K562 (cell line): ENCODE results near the gene COL15A1. TPM values are rescaled to one million over a fixed set of nuclear protein-coding genes. Genes with fewer than 3 reads are reported as not detected.

Experiments
- ATAC-seq: fragments of 200-7000 bp; cut with Tn5 transposase; 3 replicates; pipeline ENCODE4 v1.9.1; 2020; ENCODE audit warnings: moderate library complexity
- BruUV-seq: library from RNA; stranded (reverse); fragments of 400-500 nt; replicated peaks from 2 replicates; lab custom pipeline; 2021; lab: Mats Ljungman, UMichigan
- CTCF ChIA-PET: fragments of 300-600 bp; formaldehyde crosslinking; extraction: SDS; loops from one replicate; lab custom pipeline; 2021; ENCODE audit warnings: low intra/inter-chr PET ratio; lab: Yijun Ruan, JAX
- POLR2A ChIA-PET: fragments of 300-600, 350-650 bp; sonication (Branson Sonifier 250); formaldehyde crosslinking; extraction: SDS; loops from one replicate; lab custom pipeline; 2021; ENCODE audit warnings: antibody characterized with exemption, inconsistent platforms; lab: Yijun Ruan, JAX
- DNase-seq, 4 experiments: peaks; one replicate each; pipeline versions ENCODE4 v3.0.0 to v3.0.0-alpha.2; 2011 to 2018; ENCODE audit warnings: low spot score in 3 of 4, mixed read lengths in 3 of 4; ENCODE audit errors: extremely low read depth in 1 of 4
- FAIRE-seq: peaks from 2 replicates; lab custom pipeline; 2011; peaks lifted over from hg19 to GRCh38; lab: Jason Lieb, UNC
- H2AFZ ChIP-seq: 2 replicates; pipeline ENCODE4 v1.6.0; 2011; ENCODE audit warnings: low read depth, low read length, control low read depth, inconsistent platforms
- H3K27ac ChIP-seq: fragments of 200-600 bp; 3 replicates; pipeline ENCODE4 v1.8.0; 2011; ENCODE audit warnings: low read depth, mild to moderate bottlenecking, control low read depth, inconsistent platforms, low read length, moderate library complexity, mixed read lengths; ENCODE audit errors: extremely low read depth
- H3K27me3 ChIP-seq, 2 experiments: fragments of 300-600 bp in 1 of 2; 2 replicates in 1 of 2; 3 replicates in 1 of 2; pipeline versions ENCODE4 v1.6.0 to v1.8.0; 2011; ENCODE audit warnings: inconsistent platforms in 2 of 2, low read length in 2 of 2, mild to moderate bottlenecking in 1 of 2, mixed read lengths in 1 of 2, moderate library complexity in 1 of 2; ENCODE audit not compliant: control insufficient read depth in 2 of 2, insufficient read depth in 2 of 2
- H3K36me3 ChIP-seq: fragments of 300-600 bp; 3 replicates; pipeline ENCODE4 v1.8.0; 2011; ENCODE audit warnings: mild to moderate bottlenecking, low read length, inconsistent platforms; ENCODE audit not compliant: control insufficient read depth, insufficient read depth
- H3K4me1 ChIP-seq, 2 experiments: fragments of 200-600 bp in 1 of 2; replicated peaks in 1 of 2; 2 replicates in 1 of 2; 3 replicates in 1 of 2; pipeline versions ENCODE4 v1.5.1 to v1.8.0; 2011; ENCODE audit warnings: inconsistent platforms in 2 of 2, low read length in 2 of 2, mild to moderate bottlenecking in 1 of 2, mixed read lengths in 1 of 2, moderate library complexity in 1 of 2; ENCODE audit not compliant: control insufficient read depth in 2 of 2, insufficient read depth in 2 of 2
- H3K4me2 ChIP-seq: 2 replicates; pipeline ENCODE4 v1.6.1; 2011; ENCODE audit warnings: low read length, control low read depth, inconsistent platforms, mixed read lengths; ENCODE audit not compliant: insufficient read depth
- H3K4me3 ChIP-seq: fragments of 200-600 bp; sonication (generic), shearing (Covaris generic); 2 replicates; pipeline ENCODE4 v1.5.1; 2016; ENCODE audit warnings: control low read depth, inconsistent platforms
- H3K79me2 ChIP-seq: fragments of 200-600 bp; 3 replicates; pipeline ENCODE4 v1.8.0; 2011; ENCODE audit warnings: low read length, inconsistent platforms; ENCODE audit not compliant: control insufficient read depth, insufficient read depth
- H3K9ac ChIP-seq, 2 experiments: 2 replicates each; pipeline versions ENCODE4 v1.6.0 to v1.6.1; 2011; ENCODE audit warnings: low read depth in 2 of 2, low read length in 2 of 2, control low read depth in 1 of 2, inconsistent platforms in 1 of 2, mild to moderate bottlenecking in 1 of 2, mixed read lengths in 1 of 2; ENCODE audit not compliant: insufficient read depth in 1 of 2
- H3K9me1 ChIP-seq: one replicate; pipeline ENCODE4 v1.6.0; 2011; ENCODE audit warnings: inconsistent platforms, mild to moderate bottlenecking, low read length, moderate library complexity; ENCODE audit not compliant: control insufficient read depth, insufficient read depth
- H3K9me3 ChIP-seq: replicated peaks from 2 replicates; pipeline ENCODE4 v1.5.1; 2011; ENCODE audit warnings: low read depth, low read length, inconsistent platforms; ENCODE audit not compliant: control insufficient read depth, insufficient read depth
- H4K20me1 ChIP-seq: replicated peaks from 2 replicates; pipeline ENCODE4 v1.6.1; 2011; ENCODE audit warnings: low read length, inconsistent platforms, mixed read lengths; ENCODE audit not compliant: control insufficient read depth, insufficient read depth
- ARNT ChIP-seq, 2 experiments: fragments of 450-650 bp; IDR thresholded peaks; 2 replicates each; pipeline ENCODE4 v1.6.1; 2016; ENCODE audit warnings: mild to moderate bottlenecking in 1 of 2
- MYNN ChIP-seq, 2 experiments: sonication (generic); formaldehyde crosslinking in 1 of 2; IDR thresholded peaks; 2 replicates each; pipeline versions ENCODE4 v1.5.0 to v1.6.1; 2016 to 2020; ENCODE audit warnings: antibody characterized with exemption in 1 of 2, missing genetic modification reagents in 1 of 2
- NR4A1 ChIP-seq, 2 experiments: fragments of 250-450 bp in 1 of 2; fragments of 450-650 bp in 1 of 2; sonication (Bioruptor Pico) in 1 of 2; IDR thresholded peaks; 2 replicates each; pipeline versions ENCODE4 v1.4.0 to v1.6.1; 2016 to 2020; ENCODE audit warnings: mild to moderate bottlenecking in 2 of 2, missing compliant biosample characterization in 1 of 2, missing genetic modification characterization in 1 of 2, moderate library complexity in 1 of 2
- SMAD4 ChIP-seq: fragments of 250-450 bp; sonication (Bioruptor Pico); conservative IDR thresholded peaks from 2 replicates; pipeline ENCODE4 v1.8.0; 2021; ENCODE audit warnings: inconsistent platforms, mild to moderate bottlenecking, moderate library complexity
- XRCC5 ChIP-seq: fragments of 200-400 bp; formaldehyde crosslinking; IDR thresholded peaks from 2 replicates; pipeline ENCODE4 v1.6.1; 2017; ENCODE audit warnings: low read depth, mild to moderate bottlenecking, low read length
- ZNF212 ChIP-seq: fragments of 450-650 bp; formaldehyde crosslinking; IDR thresholded peaks from 2 replicates; pipeline ENCODE4 v1.4.0; 2020; ENCODE audit warnings: mild to moderate bottlenecking
- ZNF384 ChIP-seq: IDR thresholded peaks from 2 replicates; pipeline ENCODE4 v1.6.1; 2012; ENCODE audit warnings: low read depth, low read length, improper control_type of control experiment
- WGBS: fragments of 100-300 bp; shearing (Covaris generic); methylation state at CpG from one replicate; pipeline ENCODE4 v1.1.6; 2016; ENCODE audit warnings: low coverage, mixed read lengths; ENCODE audit not compliant: insufficient coverage; ENCODE audit errors: missing lambda C conversion rate; 5-methylcytosine and 5-hydroxymethylcytosine counted together
- in situ Hi-C: fragments of 300-500 bp; cut with MboI; formaldehyde crosslinking; loops from 4 replicates; pipeline ENCODE4 v1.15.0; 2018; ENCODE audit warnings: inconsistent platforms, mixed read lengths
- intact Hi-C: fragments of 100-400 bp; cut with micrococcal nuclease; formaldehyde crosslinking; loops from 2 replicates; pipeline ENCODE4 v1.14.2; 2022
- polyA plus RNA-seq, 8 experiments: library from polyadenylated mRNA; depleted of rRNA in 4 of 8; stranded (reverse) in 5 of 8; unstranded in 3 of 8; fragments of >200 nt; fragmentation: Nextera tagmentation in 2 of 8; fragmentation: Illumina TruSeq in 1 of 8; extraction: Ambion mirVana in 2 of 8; extraction: Trizol in 1 of 8; gene quantifications; 2 replicates each; pipeline versions ENCODE4 v1.2.1 to v1.2.3, GENCODE V29; 2011 to 2014; ENCODE audit warnings: inconsistent platforms in 1 of 8, missing spikeins in 1 of 8
- total RNA-seq, 7 experiments: library from RNA; depleted of rRNA in 6 of 7; stranded (reverse); fragments of >200 nt in 6 of 7; fragmentation: Illumina TruSeq in 2 of 7; extraction: Trizol in 2 of 7; gene quantifications; 2 replicates each; pipeline versions ENCODE4 v1.2.1 to v1.2.3, GENCODE V29; 2011 to 2021; ENCODE audit warnings: low replicate concordance in 1 of 7
- TF ChIP-seq, protein P1 (sequence below): fragments of 250-450 bp; sonication (Bioruptor Pico); IDR thresholded peaks from 2 replicates; pipeline ENCODE4 v1.5.1; 2021; ENCODE audit warnings: mild to moderate bottlenecking
- TF ChIP-seq, protein P2 (sequence below): fragments of 200-800 bp; sonication (Bioruptor generic); IDR thresholded peaks from 2 replicates; pipeline ENCODE4 v1.6.1; 2017; ENCODE audit warnings: missing genetic modification characterization, missing compliant biosample characterization

The COL15A1 gene
- total and polyA plus RNA-seq, 9 of the 15 experiments (the other 6 are each of a cell fraction or from before 2014, with no cell fraction given) = 0.46 to 5.1 (median 2.6) TPM

GRCh38 chr9:98912450-98912849 lies 31.3 kb upstream of the COL15A1 start (continued):
- TF ChIP-seq SMAD4 (CRISPR knock-in tag) = no peak

DNA sequence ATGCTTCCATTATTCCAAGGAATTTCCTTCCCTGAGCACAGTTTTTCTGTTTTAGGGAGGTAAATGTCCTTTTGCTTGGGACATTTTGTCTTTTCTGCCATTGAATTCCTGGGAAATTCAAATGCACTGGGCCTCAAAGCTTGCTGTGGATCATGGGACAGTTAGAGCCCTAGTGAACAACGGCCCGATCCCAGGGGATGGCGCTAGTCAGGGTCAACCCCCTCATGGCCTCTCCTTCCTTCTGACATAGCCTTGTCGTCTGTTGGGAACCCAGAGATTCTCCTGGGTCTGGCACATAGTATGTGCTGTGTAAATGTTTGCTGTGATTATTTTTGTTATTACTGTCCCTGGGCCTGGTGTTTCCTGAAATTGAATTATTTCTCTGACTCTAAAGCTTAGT lies 30.7 kb upstream of the COL15A1 start:
- 56% methylated on average over 4 of the region's 4 CpGs for WGBS
- Histone ChIP-seq H3K4me3 (no peak overlapping the region), H3K27ac (no peak overlapping the region), H3K9ac (no peak overlapping the region), H3K36me3 (no peaks in the 10 kb centered on the region), H3K9me3 (no peaks in the 10 kb centered on the region), H3K9me1 (no peaks in the 10 kb centered on the region), H3K4me2 (no peak overlapping the region), H3K79me2 (no peaks in the 10 kb centered on the region), H3K4me1 (peaks cover 10 to 25% of the 10 kb centered on the region in 2 experiments), H2AFZ (no peak overlapping the region), H4K20me1 (no peaks in the 10 kb centered on the region)
- FAIRE-seq (no peak), DNase-seq (no peak), ATAC-seq (no peak)
- ChIA-PET POLR2A (interaction anchor here (0.9 to 1.0 kb wide), 2 partner anchors 9 to 45 kb away, joined by 3 read pairs; no protein-coding TSS in a partner anchor), CTCF (no interaction called here)
- intact Hi-C loops = no loop called here
- no TSS peak for BruUV-seq
- in situ Hi-C loops = no loop called here
- no peak for TF ChIP-seq ZNF384
- TF ChIP-seq, protein P1, sequence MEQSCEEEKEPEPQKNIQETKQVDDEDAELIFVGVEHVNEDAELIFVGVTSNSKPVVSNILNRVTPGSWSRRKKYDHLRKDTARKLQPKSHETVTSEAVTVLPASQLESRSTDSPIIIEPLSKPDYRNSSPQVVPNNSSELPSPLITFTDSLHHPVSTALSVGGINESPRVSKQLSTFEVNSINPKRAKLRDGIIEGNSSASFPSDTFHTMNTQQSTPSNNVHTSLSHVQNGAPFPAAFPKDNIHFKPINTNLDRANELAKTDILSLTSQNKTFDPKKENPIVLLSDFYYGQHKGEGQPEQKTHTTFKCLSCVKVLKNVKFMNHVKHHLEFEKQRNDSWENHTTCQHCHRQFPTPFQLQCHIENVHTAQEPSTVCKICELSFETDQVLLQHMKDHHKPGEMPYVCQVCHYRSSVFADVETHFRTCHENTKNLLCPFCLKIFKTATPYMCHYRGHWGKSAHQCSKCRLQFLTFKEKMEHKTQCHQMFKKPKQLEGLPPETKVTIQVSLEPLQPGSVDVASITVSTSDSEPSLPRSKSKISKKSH = no peak
- TF ChIP-seq XRCC5 = no peak
- no peak for TF ChIP-seq ARNT (IDR thresholded peaks at IDR 0.05)
- no peak for TF ChIP-seq ZNF212
- TF ChIP-seq, protein P2, sequence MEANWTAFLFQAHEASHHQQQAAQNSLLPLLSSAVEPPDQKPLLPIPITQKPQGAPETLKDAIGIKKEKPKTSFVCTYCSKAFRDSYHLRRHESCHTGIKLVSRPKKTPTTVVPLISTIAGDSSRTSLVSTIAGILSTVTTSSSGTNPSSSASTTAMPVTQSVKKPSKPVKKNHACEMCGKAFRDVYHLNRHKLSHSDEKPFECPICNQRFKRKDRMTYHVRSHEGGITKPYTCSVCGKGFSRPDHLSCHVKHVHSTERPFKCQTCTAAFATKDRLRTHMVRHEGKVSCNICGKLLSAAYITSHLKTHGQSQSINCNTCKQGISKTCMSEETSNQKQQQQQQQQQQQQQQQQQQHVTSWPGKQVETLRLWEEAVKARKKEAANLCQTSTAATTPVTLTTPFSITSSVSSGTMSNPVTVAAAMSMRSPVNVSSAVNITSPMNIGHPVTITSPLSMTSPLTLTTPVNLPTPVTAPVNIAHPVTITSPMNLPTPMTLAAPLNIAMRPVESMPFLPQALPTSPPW = no peak
- no peak for TF ChIP-seq MYNN (IDR thresholded peaks at IDR 0.05)
- no peak for TF ChIP-seq MYNN (CRISPR knock-in tag; IDR thresholded peaks at IDR 0.05)
- no peak for TF ChIP-seq NR4A1 (CRISPR knock-in tag; IDR thresholded peaks at IDR 0.05)
- TF ChIP-seq NR4A1 (tag; IDR thresholded peaks at IDR 0.05) = no peak
- TF ChIP-seq, all 486 proteins: peak for 0
- no peaks in the 10 kb centered on the region for H3K27me3 ChIP-seq
